Measurements from ENCODE around the gene SYT15. TPM values are rescaled to one million over a fixed set of nuclear protein-coding genes. Genes with fewer than 3 reads are reported as not detected.

Gene SYT15
- total RNA-seq, 6 experiments from 2014 or later, result 0.31 to 3.7 (median 2.9) TPM

GRCh38 chr10:46536781-46537180 is 42.1 kb upstream of the SYT15 start:
- TF ChIP-seq, protein P1, sequence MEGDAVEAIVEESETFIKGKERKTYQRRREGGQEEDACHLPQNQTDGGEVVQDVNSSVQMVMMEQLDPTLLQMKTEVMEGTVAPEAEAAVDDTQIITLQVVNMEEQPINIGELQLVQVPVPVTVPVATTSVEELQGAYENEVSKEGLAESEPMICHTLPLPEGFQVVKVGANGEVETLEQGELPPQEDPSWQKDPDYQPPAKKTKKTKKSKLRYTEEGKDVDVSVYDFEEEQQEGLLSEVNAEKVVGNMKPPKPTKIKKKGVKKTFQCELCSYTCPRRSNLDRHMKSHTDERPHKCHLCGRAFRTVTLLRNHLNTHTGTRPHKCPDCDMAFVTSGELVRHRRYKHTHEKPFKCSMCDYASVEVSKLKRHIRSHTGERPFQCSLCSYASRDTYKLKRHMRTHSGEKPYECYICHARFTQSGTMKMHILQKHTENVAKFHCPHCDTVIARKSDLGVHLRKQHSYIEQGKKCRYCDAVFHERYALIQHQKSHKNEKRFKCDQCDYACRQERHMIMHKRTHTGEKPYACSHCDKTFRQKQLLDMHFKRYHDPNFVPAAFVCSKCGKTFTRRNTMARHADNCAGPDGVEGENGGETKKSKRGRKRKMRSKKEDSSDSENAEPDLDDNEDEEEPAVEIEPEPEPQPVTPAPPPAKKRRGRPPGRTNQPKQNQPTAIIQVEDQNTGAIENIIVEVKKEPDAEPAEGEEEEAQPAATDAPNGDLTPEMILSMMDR (IDR thresholded peaks at IDR 0.05), result no peak
- Mint-ChIP-seq H3K27ac (no peak overlapping the region), H3K36me3 (ENCODE audit: low read depth) (no peaks in the 10 kb centered on the region), H3K4me1 (ENCODE audit: low read depth) (peaks cover 18% of the 10 kb centered on the region), H3K9me3 (no peaks in the 10 kb centered on the region), H3K4me3 (no peak overlapping the region), H3K27me3 (ENCODE audit: insufficient read depth) (peaks cover 18% of the 10 kb centered on the region)
- no peak for DNase-seq

DNA sequence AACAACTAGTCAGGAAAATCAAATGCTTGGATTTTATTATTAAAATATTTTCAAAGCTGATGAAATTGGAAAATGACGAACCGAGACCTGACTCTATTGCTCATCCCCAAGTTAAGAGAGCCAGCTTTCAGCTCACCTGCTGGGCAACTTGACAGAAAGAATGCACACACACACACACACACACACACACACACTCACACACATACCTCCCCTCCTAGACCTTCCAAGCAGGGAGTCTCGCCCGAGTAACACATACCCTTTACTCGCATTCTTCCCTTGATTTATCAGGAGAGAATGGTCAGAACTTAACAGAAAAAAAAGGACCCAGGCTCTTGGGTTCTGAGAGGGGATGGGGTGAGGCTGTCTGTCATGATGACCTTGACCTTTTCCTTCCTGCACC is 41.6 kb upstream of the SYT15 start:
- H3K27ac Mint-ChIP-seq, result no peak overlapping the region
- no peaks in the 10 kb centered on the region for H3K9me3 Mint-ChIP-seq
- H3K36me3 Mint-ChIP-seq (ENCODE audit: low read depth), result no peaks in the 10 kb centered on the region
- peaks cover 18% of the 10 kb centered on the region for H3K27me3 Mint-ChIP-seq (ENCODE audit: insufficient read depth)
- TF ChIP-seq, protein P1 (IDR thresholded peaks at IDR 0.05), result no peak
- H3K4me1 Mint-ChIP-seq (ENCODE audit: low read depth), result peaks cover 18% of the 10 kb centered on the region
- DNase-seq, result no peak
- H3K4me3 Mint-ChIP-seq, result no peak overlapping the region

DNA sequence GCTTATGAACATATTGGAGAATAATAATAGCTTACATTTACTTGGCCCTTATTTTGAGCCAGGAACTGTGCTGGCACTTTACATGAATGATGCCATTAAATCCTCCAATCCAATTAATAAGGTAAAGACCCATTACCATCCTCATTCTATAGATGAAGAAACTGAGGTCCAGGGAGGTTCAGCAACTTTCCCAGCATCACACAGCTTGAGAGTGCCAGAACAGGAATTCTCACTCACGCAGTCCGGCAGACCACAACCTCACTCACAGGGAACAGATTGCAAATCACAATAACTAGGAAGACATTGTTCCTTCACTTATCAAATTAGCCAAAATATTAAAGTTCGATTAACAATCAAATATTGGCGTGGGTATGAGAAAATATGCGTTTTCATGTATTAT is 40.8 kb upstream of the SYT15 start:
- Mint-ChIP-seq H3K27ac (no peak overlapping the region), H3K4me1 (ENCODE audit: low read depth) (peaks cover 18% of the 10 kb centered on the region), H3K9me3 (no peaks in the 10 kb centered on the region)

GRCh38 chr10:46538717-46539426 is 40.1 kb upstream of the SYT15 start:
- Mint-ChIP-seq H3K27me3 (ENCODE audit: insufficient read depth) (peaks cover 25% of the 10 kb centered on the region), H3K4me3 (no peak overlapping the region), H3K27ac (no peak overlapping the region), H3K9me3 (no peaks in the 10 kb centered on the region), H3K4me1 (ENCODE audit: low read depth) (peaks cover 18% of the 10 kb centered on the region), H3K36me3 (ENCODE audit: low read depth) (no peaks in the 10 kb centered on the region)
- DNase-seq, result no peak
- TF ChIP-seq, protein P1 (IDR thresholded peaks at IDR 0.05), result no peak

More for the DNA sequence above, 40.8 kb upstream of the SYT15 start:
- TF ChIP-seq, protein P1 (IDR thresholded peaks at IDR 0.05), result no peak
- Mint-ChIP-seq H3K36me3 (ENCODE audit: low read depth) (no peaks in the 10 kb centered on the region), H3K4me3 (no peak overlapping the region), H3K27me3 (ENCODE audit: insufficient read depth) (peaks cover 22% of the 10 kb centered on the region)
- DNase-seq, result no peak

DNA sequence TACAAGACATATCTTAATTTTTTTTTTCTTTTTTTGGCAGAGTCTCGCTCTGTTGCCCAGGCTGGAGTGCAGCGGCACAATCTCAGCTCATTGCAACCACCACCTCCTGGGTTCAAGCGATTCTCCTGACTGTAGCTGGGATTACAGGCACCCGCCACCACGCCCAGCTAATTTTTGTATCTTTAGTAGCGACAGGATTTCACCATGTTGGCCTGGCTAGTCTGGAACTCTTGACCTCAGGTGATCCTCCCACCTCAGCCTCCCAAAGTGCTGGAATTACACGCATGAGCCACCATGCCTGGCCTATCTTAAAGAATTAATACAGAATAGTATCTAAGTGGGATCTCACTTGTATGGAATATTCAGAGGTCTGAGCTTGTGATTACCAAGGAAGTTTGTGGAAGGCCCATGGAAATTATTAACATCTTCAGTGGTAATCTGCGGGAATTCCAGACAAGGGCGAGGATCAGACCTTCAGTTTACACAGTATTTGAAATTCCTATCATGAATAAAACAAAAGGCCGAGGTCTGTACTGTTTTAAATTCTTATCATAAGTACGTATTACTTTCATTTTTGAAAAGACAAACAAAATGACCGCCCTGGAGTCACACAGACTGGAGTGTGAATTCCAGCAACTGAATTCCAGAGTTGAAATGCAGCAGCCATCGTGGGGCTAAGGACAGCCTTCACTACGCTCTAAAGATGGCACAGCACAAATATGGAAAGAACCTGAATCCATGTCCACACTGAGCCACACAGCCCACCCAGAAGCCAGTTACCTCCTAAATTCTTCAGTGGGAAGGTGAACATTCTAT is 39.1 kb upstream of the SYT15 start:
- DNase-seq, result no peak
- peaks cover 18% of the 10 kb centered on the region for H3K4me1 Mint-ChIP-seq (ENCODE audit: low read depth)
- peaks cover 26% of the 10 kb centered on the region for H3K27me3 Mint-ChIP-seq (ENCODE audit: insufficient read depth)
- H3K4me3 Mint-ChIP-seq, result peak overlapping the region; percentile 68; the same call in 1 of the 2 replicates
- H3K36me3 Mint-ChIP-seq (ENCODE audit: low read depth), result no peaks in the 10 kb centered on the region
- TF ChIP-seq, protein P1 (IDR thresholded peaks at IDR 0.05), result no peak
- no peaks in the 10 kb centered on the region for H3K9me3 Mint-ChIP-seq
- peak overlapping the region; percentile 82 for H3K27ac Mint-ChIP-seq

All from HFFc6 (cell line).